Keratinocyte (primary cell): ENCODE measurements around the gene OR7C1. TPM values are rescaled to one million over a fixed set of nuclear protein-coding genes. Genes with fewer than 3 reads are reported as not detected.

Experiments used
- DNase-seq: peaks from one replicate; pipeline ENCODE4 v3.0.0-alpha.2; 2011; ENCODE audit warnings: low read depth, missing footprints, low spot score
- FAIRE-seq: peaks from 2 replicates; lab custom pipeline; 2011; peaks lifted over from hg19 to GRCh38; lab: Jason Lieb, UNC
- H2AFZ ChIP-seq: 2 replicates; pipeline ENCODE4 v1.6.0; 2012; ENCODE audit warnings: low read length, control low read depth, inconsistent platforms; ENCODE audit not compliant: control insufficient read depth
- H3K27ac ChIP-seq: 2 replicates; pipeline ENCODE4 v1.5.1; 2011; ENCODE audit warnings: low read length; ENCODE audit not compliant: control insufficient read depth, insufficient read depth
- H3K27me3 ChIP-seq: 3 replicates; pipeline ENCODE4 v1.6.0; 2011; ENCODE audit warnings: low read length; ENCODE audit not compliant: control insufficient read depth, insufficient read depth; ENCODE audit errors: extremely low read depth
- H3K36me3 ChIP-seq, 2 experiments: 2 replicates in 1 of 2; 3 replicates in 1 of 2; pipeline ENCODE4 v1.5.1; 2011; ENCODE audit warnings: low read length in 2 of 2, mild to moderate bottlenecking in 1 of 2; ENCODE audit not compliant: control insufficient read depth in 2 of 2, insufficient read depth in 2 of 2; ENCODE audit errors: extremely low read depth in 1 of 2
- H3K4me1 ChIP-seq: 3 replicates; pipeline ENCODE4 v1.5.1; 2011; ENCODE audit warnings: low read length; ENCODE audit not compliant: control insufficient read depth, insufficient read depth; ENCODE audit errors: extremely low read depth
- H3K4me2 ChIP-seq: 3 replicates; pipeline ENCODE4 v1.6.0; 2011; ENCODE audit warnings: low read depth, low read length; ENCODE audit not compliant: control insufficient read depth, insufficient read depth; ENCODE audit errors: extremely low read depth
- H3K4me3 ChIP-seq, 3 experiments: fragments of 200-600 bp in 1 of 3; sonication (generic) in 1 of 3; 2 replicates in 2 of 3; 3 replicates in 1 of 3; pipeline ENCODE4 v1.5.1; 2011 to 2016; ENCODE audit warnings: low read length in 3 of 3, mild to moderate bottlenecking in 3 of 3, control low read depth in 2 of 3, inconsistent platforms in 1 of 3, low read depth in 1 of 3, mixed read lengths in 1 of 3, mixed run types in 1 of 3, moderate library complexity in 1 of 3; ENCODE audit not compliant: control insufficient read depth in 2 of 3, insufficient read depth in 2 of 3; ENCODE audit errors: extremely low read depth in 1 of 3
- H3K79me2 ChIP-seq: 2 replicates; pipeline ENCODE4 v1.6.0; 2012; ENCODE audit warnings: low read length; ENCODE audit not compliant: control insufficient read depth, insufficient read depth
- H3K9ac ChIP-seq: 3 replicates; pipeline ENCODE4 v1.6.0; 2011; ENCODE audit warnings: low read length; ENCODE audit not compliant: control insufficient read depth, insufficient read depth; ENCODE audit errors: extremely low read depth
- H3K9me1 ChIP-seq: 3 replicates; pipeline ENCODE4 v1.6.0; 2011; ENCODE audit warnings: low read length; ENCODE audit not compliant: control insufficient read depth, insufficient read depth; ENCODE audit errors: extremely low read depth
- H3K9me3 ChIP-seq: 2 replicates; pipeline ENCODE4 v1.5.1; 2012; ENCODE audit warnings: low read depth, low read length; ENCODE audit not compliant: control insufficient read depth
- H4K20me1 ChIP-seq: 3 replicates; pipeline ENCODE4 v1.6.0; 2011; ENCODE audit warnings: low read length; ENCODE audit not compliant: control insufficient read depth, insufficient read depth; ENCODE audit errors: extremely low read depth
- CTCF ChIP-seq, 3 experiments: IDR thresholded peaks in 1 of 3; conservative IDR thresholded peaks in 1 of 3; optimal IDR thresholded peaks in 1 of 3; 2 replicates in 2 of 3; 3 replicates in 1 of 3; pipeline versions ENCODE3 to v1.5.1; 2011; ENCODE audit warnings: low read length in 3 of 3, mild to moderate bottlenecking in 3 of 3, moderate library complexity in 2 of 3, control low read depth in 1 of 3, inconsistent platforms in 1 of 3; ENCODE audit not compliant: insufficient read depth in 2 of 3; ENCODE audit errors: extremely low read depth in 1 of 3
- EZH2 ChIP-seq: IDR thresholded peaks from one replicate; pipeline ENCODE4 v1.6.1; 2012; ENCODE audit warnings: inconsistent platforms, mild to moderate bottlenecking, low read length, moderate library complexity
- dilution Hi-C: fragments of 300-500 bp; cut with MboI; formaldehyde crosslinking; loops from one replicate; pipeline ENCODE4 v1.7.0; 2020; ENCODE audit warnings: low sequenced_read_pairs; ENCODE audit not compliant: extremely low pct_ligation_motif_present
- polyA plus RNA-seq, 5 experiments: library from polyadenylated mRNA; depleted of rRNA in 3 of 5; stranded (reverse) in 3 of 5; stranded (forward) in 1 of 5; unstranded in 1 of 5; fragments of >200 nt; gene quantifications; 1 replicate in 1 of 5; 2 replicates in 3 of 5; 3 replicates in 1 of 5; pipeline versions ENCODE4 v1.2.1 to v1.2.3, GENCODE V29; 2011 to 2012; ENCODE audit warnings: missing spikeins in 2 of 5, low read depth in 1 of 5, low replicate concordance in 1 of 5

Gene OR7C1
- polyA plus RNA-seq, 1 donor (not counting 4 experiments of a cell fraction or from before 2014, with no cell fraction given): 0.09 TPM

GRCh38 chr19:14830702-14831101 is 4.3 kb downstream of the OR7C1 start:
- DNase-seq (no peak), FAIRE-seq (no peak)
- Histone ChIP-seq H3K9me3 (no peaks in the 10 kb centered on the region), H2AFZ (no peak overlapping the region), H3K27ac (no peak overlapping the region), H3K9me1 (no peaks in the 10 kb centered on the region), H4K20me1 (no peaks in the 10 kb centered on the region), H3K79me2 (no peaks in the 10 kb centered on the region), H3K4me2 (no peak overlapping the region), H3K27me3 (no peaks in the 10 kb centered on the region), H3K9ac (no peak overlapping the region), H3K36me3 (no peaks in the 10 kb centered on the region), H3K4me1 (peaks cover 6% of the 10 kb centered on the region), H3K4me3 (no peak overlapping the region)
- TF ChIP-seq EZH2 (no peak), CTCF (optimal IDR thresholded peaks at IDR 0.05 in 1 of 3, IDR thresholded peaks at IDR 0.05 in 1 of 3, conservative IDR thresholded peaks at IDR 0.05 in 1 of 3; ENCODE audit: extremely low read depth in 1 of 3, insufficient read depth in 2 of 3, low read length in 3 of 3) (no peak)
- dilution Hi-C loops: no loop called here

DNA sequence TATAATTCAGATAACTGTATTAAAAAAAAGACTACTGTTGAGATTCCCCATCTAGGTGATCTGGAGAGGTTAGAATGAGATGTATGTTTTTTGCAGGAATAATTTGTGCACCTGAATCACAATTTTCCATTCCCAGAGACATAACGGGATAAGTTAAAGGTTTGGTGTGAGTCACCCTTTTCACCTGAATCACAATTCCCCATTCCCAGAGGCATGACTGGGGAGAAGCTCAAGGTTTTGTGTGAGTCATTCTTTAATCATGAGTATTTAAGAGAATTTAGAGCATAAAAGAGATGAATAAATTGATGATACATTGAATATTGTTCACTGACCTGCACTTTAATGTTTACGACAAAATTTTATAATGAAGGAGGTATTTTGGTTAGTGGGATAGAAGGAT is 9.0 kb downstream of the OR7C1 start:
- Histone ChIP-seq H3K4me2 (no peak overlapping the region), H3K4me3 (no peak overlapping the region), H3K9me1 (no peaks in the 10 kb centered on the region), H3K9ac (no peak overlapping the region), H2AFZ (no peak overlapping the region), H3K4me1 (peaks cover 8% of the 10 kb centered on the region), H4K20me1 (no peaks in the 10 kb centered on the region), H3K9me3 (no peaks in the 10 kb centered on the region), H3K27ac (no peak overlapping the region), H3K27me3 (no peaks in the 10 kb centered on the region), H3K36me3 (no peaks in the 10 kb centered on the region), H3K79me2 (no peaks in the 10 kb centered on the region)
- dilution Hi-C loops: no loop called here
- DNase-seq: peak; percentile 32
- TF ChIP-seq CTCF (optimal IDR thresholded peaks at IDR 0.05 in 1 of 3, IDR thresholded peaks at IDR 0.05 in 1 of 3, conservative IDR thresholded peaks at IDR 0.05 in 1 of 3; ENCODE audit: extremely low read depth in 1 of 3, insufficient read depth in 2 of 3, low read length in 3 of 3) (no peak), EZH2 (no peak)
- no peak for FAIRE-seq
